CMK (cell line): Measurements from ENCODE around the gene ACOT13.
"Not testable (repeated sequence)": the region's sequence is repeated elsewhere in the genome, so short reads cannot be mapped to it uniquely, and the experiment has no call there.

Experiments used
- DNase-seq: peaks from one replicate; pipeline ENCODE4 v3.0.0-alpha.2; 2010; ENCODE audit warnings: low read depth

Gene ACOT13

GRCh38 chr6:24666641-24667377 lies at the start of gene ACOT13, which contains the start of gene TDP2:
TSS of gene ACOT13 (plus strand) at chr6:24667077. CDS start at chr6:24667264, 187 bp downstream.
TSS of gene TDP2 (minus strand) at chr6:24666899. CDS start at chr6:24666862, 37 bp downstream.
- DNase-seq = peak; percentile 94

- no peak for DNase-seq
Measured at GRCh38 chr6:24619661-24620060, 47.2 kb upstream of the ACOT13 start.

- DNase-seq = no peak
Measured at GRCh38 chr6:24620637-24621036, 46.2 kb upstream of the ACOT13 start.

GRCh38 chr6:24621626-24622289 lies 45.1 kb upstream of the ACOT13 start:
- DNase-seq = no peak

GRCh38 chr6:24630856-24631505 lies 35.9 kb upstream of the ACOT13 start:
- DNase-seq = no peak

- DNase-seq = no peak
Measured at GRCh38 chr6:24631671-24632070, 35.2 kb upstream of the ACOT13 start.

GRCh38 chr6:24632573-24632972 lies 34.3 kb upstream of the ACOT13 start:
- no peak for DNase-seq

- DNase-seq = no peak
Measured at GRCh38 chr6:24636681-24637080, 30.2 kb upstream of the ACOT13 start.

- DNase-seq = no peak
Measured at GRCh38 chr6:24640166-24640565, 26.7 kb upstream of the ACOT13 start.

- DNase-seq = not testable (repeated sequence)
Measured at GRCh38 chr6:24640631-24641030, 26.2 kb upstream of the ACOT13 start.

GRCh38 chr6:24642061-24642460 lies 24.8 kb upstream of the ACOT13 start:
- DNase-seq = no peak

GRCh38 chr6:24643920-24644319 lies 23.0 kb upstream of the ACOT13 start:
- DNase-seq = no peak

GRCh38 chr6:24644377-24644776 lies 22.5 kb upstream of the ACOT13 start:
- no peak for DNase-seq

- no peak for DNase-seq
Measured at GRCh38 chr6:24646771-24647170, 20.1 kb upstream of the ACOT13 start.

- DNase-seq = no peak
Measured at GRCh38 chr6:24648276-24648675, 18.6 kb upstream of the ACOT13 start.

- DNase-seq = no peak
Measured at GRCh38 chr6:24649691-24650090, 17.2 kb upstream of the ACOT13 start.

GRCh38 chr6:24650365-24650764 lies 16.5 kb upstream of the ACOT13 start:
- no peak for DNase-seq

- no peak for DNase-seq
Measured at GRCh38 chr6:24655215-24655614, 11.7 kb upstream of the ACOT13 start.

- DNase-seq = no peak
Measured at GRCh38 chr6:24658573-24659560, 8.0 kb upstream of the ACOT13 start.

- no peak for DNase-seq
Measured at GRCh38 chr6:24659561-24659960, 7.3 kb upstream of the ACOT13 start.

GRCh38 chr6:24660105-24660504 lies 6.8 kb upstream of the ACOT13 start:
- no peak for DNase-seq

GRCh38 chr6:24661759-24662158 lies 5.1 kb upstream of the ACOT13 start:
- DNase-seq = not testable (repeated sequence)
